ENCODE results near the gene KREMEN1. TPM values are rescaled to one million over a fixed set of nuclear protein-coding genes. Genes with fewer than 3 reads are reported as not detected.

The KREMEN1 gene
- polyA plus RNA-seq, 1 donor: 26.3 TPM

DNA sequence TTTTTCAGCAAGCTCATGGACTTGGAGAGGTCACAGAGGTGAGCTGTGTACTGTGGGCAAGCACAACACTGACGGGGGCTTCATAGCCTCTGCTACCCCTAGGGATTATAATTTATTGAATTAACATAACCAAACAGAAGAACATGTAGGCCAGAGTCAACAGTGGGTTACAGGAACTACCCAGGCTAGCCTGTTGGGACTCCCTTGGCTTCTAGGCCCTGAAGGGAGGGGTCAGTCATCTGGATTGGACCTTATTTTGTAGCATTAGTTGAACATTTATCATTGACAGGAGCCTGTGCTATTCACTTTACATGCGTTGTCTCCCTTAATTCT is 56.9 kb downstream of the KREMEN1 start:
- no peak overlapping the region for H3K27ac ChIP-seq (ENCODE audit: low read length)
- no peak overlapping the region for H3K4me3 ChIP-seq (ENCODE audit: low read length)
- peaks cover 8% of the 10 kb centered on the region for H3K4me1 ChIP-seq (ENCODE audit: control insufficient read depth, insufficient read depth, low read length)
- WGBS (ENCODE audit: insufficient coverage, low lambda C conversion rate): 100% methylated on average over 1 of the region's 2 CpGs
- H3K27me3 ChIP-seq (ENCODE audit: control insufficient read depth, insufficient read depth, low read length): no peaks in the 10 kb centered on the region
- H3K9me3 ChIP-seq (ENCODE audit: control insufficient read depth, low read depth, low read length): no peaks in the 10 kb centered on the region
- no peak for DNase-seq
- peaks cover 37% of the 10 kb centered on the region for H3K36me3 ChIP-seq (ENCODE audit: control insufficient read depth, insufficient read depth, low read length)

DNA sequence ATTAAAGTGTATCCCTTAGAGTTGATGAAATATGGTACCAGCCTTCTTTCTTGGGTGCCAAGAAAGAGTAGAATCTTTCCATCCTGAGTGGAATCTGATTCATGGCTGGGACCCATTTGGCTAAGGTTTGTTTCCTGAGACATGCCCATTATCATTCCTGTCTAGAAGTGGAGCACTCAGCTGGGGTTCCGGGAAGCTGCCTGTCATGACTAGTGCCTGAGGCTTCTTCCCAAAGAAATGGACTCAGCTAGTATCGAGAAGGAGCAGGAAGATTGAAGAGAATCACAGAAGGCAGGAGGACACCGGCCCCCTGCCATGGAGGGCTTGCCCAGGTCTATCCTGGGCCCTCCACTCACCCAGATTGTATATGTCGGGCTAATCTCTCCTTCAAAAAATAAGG is 57.6 kb downstream of the KREMEN1 start:
- Histone ChIP-seq H3K4me1 (ENCODE audit: control insufficient read depth, insufficient read depth, low read length) (peaks cover 8% of the 10 kb centered on the region), H3K27ac (ENCODE audit: low read length) (no peak overlapping the region), H3K27me3 (ENCODE audit: control insufficient read depth, insufficient read depth, low read length) (no peaks in the 10 kb centered on the region), H3K4me3 (ENCODE audit: low read length) (no peak overlapping the region), H3K9me3 (ENCODE audit: control insufficient read depth, low read depth, low read length) (no peaks in the 10 kb centered on the region), H3K36me3 (ENCODE audit: control insufficient read depth, insufficient read depth, low read length) (peaks cover 44% of the 10 kb centered on the region)
- no peak for DNase-seq
- WGBS (ENCODE audit: insufficient coverage, low lambda C conversion rate): no CpG with 5 or more reads among the region's 4 CpGs

DNA sequence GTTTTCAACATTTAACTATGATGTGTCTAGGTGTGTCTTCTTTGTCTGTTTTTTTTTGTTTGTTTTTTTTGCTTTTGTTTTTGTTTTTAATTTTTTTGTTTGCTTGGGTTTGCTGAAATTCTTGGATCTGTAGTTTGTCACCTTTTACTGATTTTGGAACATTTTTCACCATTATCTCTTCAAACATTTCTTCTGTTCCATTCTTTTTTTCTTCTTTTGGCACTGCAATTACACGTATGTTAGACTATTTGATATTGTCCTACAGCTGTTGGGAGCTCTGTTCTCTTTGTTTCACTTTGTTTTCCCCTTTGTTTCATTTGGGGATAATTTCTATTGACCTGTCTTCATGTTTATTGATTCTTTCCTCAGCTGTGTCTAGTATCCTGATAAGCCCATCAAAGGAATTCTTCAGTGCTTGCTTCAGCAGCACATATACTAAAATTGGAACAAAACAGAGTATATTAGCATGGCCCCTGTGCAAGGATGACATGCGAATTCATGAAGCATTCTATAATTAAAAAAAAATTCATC is 60.8 kb downstream of the KREMEN1 start:
- no peak for DNase-seq
- no peaks in the 10 kb centered on the region for H3K4me1 ChIP-seq (ENCODE audit: control insufficient read depth, insufficient read depth, low read length)
- H3K27ac ChIP-seq (ENCODE audit: low read length): no peak overlapping the region
- WGBS (ENCODE audit: insufficient coverage, low lambda C conversion rate): 100% methylated on average over 2 of the region's 2 CpGs
- H3K9me3 ChIP-seq (ENCODE audit: control insufficient read depth, low read depth, low read length): no peaks in the 10 kb centered on the region
- peaks cover 58% of the 10 kb centered on the region for H3K36me3 ChIP-seq (ENCODE audit: control insufficient read depth, insufficient read depth, low read length)
- H3K27me3 ChIP-seq (ENCODE audit: control insufficient read depth, insufficient read depth, low read length): no peaks in the 10 kb centered on the region
- H3K4me3 ChIP-seq (ENCODE audit: low read length): no peak overlapping the region

DNA sequence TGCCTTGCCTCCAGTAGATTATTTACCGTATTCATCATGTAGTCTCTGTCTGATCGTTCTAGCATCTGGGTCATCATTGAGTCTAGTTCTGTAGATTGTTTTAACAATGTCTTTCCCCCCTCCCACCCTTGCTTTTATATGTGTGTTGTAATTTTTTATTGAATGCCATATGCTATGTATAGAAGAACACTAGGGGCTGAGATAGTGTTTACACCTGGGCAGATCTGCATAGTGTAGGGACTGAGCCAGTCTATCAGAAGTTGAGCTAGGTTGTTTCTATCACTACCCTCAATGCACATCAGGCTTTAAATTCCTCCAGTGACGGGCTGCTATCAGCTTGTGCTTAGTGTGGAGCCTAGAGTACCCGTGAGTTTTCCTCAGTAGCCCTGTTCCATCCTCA is 61.6 kb downstream of the KREMEN1 start:
- H3K4me3 ChIP-seq (ENCODE audit: low read length): no peak overlapping the region
- no CpG with 5 or more reads among the region's 4 CpGs for WGBS (ENCODE audit: insufficient coverage, low lambda C conversion rate)
- no peaks in the 10 kb centered on the region for H3K4me1 ChIP-seq (ENCODE audit: control insufficient read depth, insufficient read depth, low read length)
- no peak overlapping the region for H3K27ac ChIP-seq (ENCODE audit: low read length)
- H3K9me3 ChIP-seq (ENCODE audit: control insufficient read depth, low read depth, low read length): no peaks in the 10 kb centered on the region
- H3K36me3 ChIP-seq (ENCODE audit: control insufficient read depth, insufficient read depth, low read length): peaks cover 59% of the 10 kb centered on the region
- H3K27me3 ChIP-seq (ENCODE audit: control insufficient read depth, insufficient read depth, low read length): no peaks in the 10 kb centered on the region
- no peak for DNase-seq

DNA sequence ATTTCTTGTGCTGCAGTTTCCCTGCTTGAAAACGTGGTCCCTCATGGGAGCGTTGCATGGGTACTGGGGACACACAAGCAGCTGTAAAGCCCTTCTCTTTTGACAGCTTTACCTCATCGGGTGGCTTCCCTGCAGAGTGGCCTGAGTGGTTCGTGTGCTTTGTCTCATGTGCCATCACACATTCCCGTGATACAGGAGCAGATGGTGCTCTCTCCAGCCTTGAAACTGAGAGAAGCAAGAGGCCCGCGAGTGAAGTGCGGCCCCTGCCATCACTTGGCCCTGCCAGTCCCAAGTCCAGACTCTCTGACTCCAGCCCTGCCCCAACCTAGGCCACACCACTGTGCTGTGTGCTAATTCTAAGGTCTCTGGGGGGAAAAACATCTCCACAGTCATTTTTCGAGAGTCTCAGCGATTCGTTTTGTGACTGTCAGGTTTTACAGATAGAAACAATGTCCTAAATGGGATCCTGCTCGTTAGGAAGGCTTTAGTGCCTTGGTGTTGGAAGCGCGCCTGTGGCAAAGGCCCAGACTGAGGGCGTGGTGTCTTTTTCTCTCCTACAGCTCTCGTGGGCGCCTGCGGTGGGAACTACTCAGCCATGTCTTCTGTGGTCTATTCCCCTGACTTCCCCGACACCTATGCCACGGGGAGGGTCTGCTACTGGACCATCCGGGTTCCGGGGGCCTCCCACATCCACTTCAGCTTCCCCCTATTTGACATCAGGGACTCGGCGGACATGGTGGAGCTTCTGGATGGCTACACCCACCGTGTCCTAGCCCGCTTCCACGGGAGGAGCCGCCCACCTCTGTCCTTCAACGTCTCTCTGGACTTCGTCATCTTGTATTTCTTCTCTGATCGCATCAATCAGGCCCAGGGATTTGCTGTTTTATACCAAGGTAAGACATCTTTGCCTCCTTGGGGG is 64.2 kb downstream of the KREMEN1 start:
- no peak for DNase-seq
- H3K4me1 ChIP-seq (ENCODE audit: control insufficient read depth, insufficient read depth, low read length): no peaks in the 10 kb centered on the region
- no peaks in the 10 kb centered on the region for H3K27me3 ChIP-seq (ENCODE audit: control insufficient read depth, insufficient read depth, low read length)
- no peak overlapping the region for H3K27ac ChIP-seq (ENCODE audit: low read length)
- H3K9me3 ChIP-seq (ENCODE audit: control insufficient read depth, low read depth, low read length): no peaks in the 10 kb centered on the region
- H3K36me3 ChIP-seq (ENCODE audit: control insufficient read depth, insufficient read depth, low read length): peaks cover 74% of the 10 kb centered on the region
- H3K4me3 ChIP-seq (ENCODE audit: low read length): no peak overlapping the region
- WGBS (ENCODE audit: insufficient coverage, low lambda C conversion rate): no CpG with 5 or more reads among the region's 31 CpGs

DNA sequence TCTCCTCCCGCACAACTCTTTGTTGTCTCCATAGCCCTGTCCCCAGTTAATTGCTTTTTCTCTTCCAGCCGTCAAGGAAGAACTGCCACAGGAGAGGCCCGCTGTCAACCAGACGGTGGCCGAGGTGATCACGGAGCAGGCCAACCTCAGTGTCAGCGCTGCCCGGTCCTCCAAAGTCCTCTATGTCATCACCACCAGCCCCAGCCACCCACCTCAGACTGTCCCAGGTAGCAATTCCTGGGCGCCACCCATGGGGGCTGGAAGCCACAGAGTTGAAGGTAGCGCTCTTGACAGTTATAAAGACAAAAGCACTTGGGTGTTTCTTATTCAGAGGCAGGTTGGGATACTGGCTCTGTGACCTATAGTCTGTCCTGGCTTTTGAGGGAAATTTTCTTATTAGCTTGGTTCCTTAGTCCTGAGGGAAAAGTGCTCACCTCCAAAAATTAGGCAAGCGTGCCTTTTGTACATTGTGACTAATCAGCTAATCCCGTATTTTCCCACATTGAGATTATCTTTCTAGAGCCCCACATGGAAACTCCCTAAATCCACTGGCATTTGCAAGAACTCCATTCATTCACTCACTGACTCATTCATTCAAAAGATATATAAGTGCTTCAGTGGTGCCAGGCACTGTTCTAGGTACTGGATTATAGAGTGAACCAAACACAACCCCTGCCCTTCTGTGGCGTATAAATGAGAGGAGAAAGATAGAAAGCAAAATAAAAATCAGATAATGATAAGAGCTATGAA is 65.9 kb downstream of the KREMEN1 start:
- Histone ChIP-seq H3K27me3 (ENCODE audit: control insufficient read depth, insufficient read depth, low read length) (no peaks in the 10 kb centered on the region), H3K4me1 (ENCODE audit: control insufficient read depth, insufficient read depth, low read length) (no peaks in the 10 kb centered on the region), H3K36me3 (ENCODE audit: control insufficient read depth, insufficient read depth, low read length) (peaks cover 80% of the 10 kb centered on the region), H3K27ac (ENCODE audit: low read length) (no peak overlapping the region), H3K9me3 (ENCODE audit: control insufficient read depth, low read depth, low read length) (no peaks in the 10 kb centered on the region), H3K4me3 (ENCODE audit: low read length) (no peak overlapping the region)
- no peak for DNase-seq
- WGBS (ENCODE audit: insufficient coverage, low lambda C conversion rate): 80% methylated on average over 1 of the region's 13 CpGs

DNA sequence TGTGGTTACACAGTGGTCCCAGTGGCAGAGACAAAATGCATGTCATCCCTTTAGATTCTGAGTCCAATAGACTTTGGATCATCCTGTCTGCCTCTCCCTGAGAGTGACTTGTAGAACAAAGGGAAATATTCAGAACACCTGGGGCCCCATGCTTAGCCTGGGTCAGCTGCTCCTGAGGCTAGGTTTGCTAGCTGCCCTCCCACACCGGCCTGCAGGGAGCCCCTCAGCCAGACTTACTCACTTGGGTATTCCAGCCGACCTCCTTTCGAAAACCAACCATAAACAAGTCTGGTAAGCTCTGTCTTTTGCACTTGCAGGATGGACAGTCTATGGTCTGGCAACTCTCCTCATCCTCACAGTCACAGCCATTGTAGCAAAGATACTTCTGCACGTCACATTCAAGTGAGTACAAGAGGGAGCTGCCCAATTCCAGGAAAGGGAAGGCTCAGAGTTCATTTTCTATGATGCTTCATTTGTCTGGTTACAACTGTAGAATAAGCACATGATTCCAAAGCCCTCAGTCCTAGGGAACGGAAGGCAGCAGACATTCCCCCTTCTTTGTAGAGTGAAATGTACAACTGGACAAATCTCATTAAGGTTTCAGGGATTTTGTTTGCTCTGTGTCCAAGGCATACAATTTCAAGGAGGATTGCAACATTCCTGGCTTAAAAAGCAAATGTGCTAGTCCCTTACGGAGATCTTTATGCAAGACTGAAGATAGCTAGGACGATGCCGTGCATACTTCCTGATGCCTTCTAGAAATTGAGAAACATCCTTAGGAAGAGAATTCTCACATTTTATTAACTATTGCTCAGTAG is 67.3 kb downstream of the KREMEN1 start:
- Histone ChIP-seq H3K4me1 (ENCODE audit: control insufficient read depth, insufficient read depth, low read length) (no peaks in the 10 kb centered on the region), H3K4me3 (ENCODE audit: low read length) (no peak overlapping the region), H3K27me3 (ENCODE audit: control insufficient read depth, insufficient read depth, low read length) (no peaks in the 10 kb centered on the region), H3K9me3 (ENCODE audit: control insufficient read depth, low read depth, low read length) (no peaks in the 10 kb centered on the region), H3K36me3 (ENCODE audit: control insufficient read depth, insufficient read depth, low read length) (peaks cover 80% of the 10 kb centered on the region), H3K27ac (ENCODE audit: low read length) (no peak overlapping the region)
- WGBS (ENCODE audit: insufficient coverage, low lambda C conversion rate): no CpG with 5 or more reads among the region's 8 CpGs
- no peak for DNase-seq

DNA sequence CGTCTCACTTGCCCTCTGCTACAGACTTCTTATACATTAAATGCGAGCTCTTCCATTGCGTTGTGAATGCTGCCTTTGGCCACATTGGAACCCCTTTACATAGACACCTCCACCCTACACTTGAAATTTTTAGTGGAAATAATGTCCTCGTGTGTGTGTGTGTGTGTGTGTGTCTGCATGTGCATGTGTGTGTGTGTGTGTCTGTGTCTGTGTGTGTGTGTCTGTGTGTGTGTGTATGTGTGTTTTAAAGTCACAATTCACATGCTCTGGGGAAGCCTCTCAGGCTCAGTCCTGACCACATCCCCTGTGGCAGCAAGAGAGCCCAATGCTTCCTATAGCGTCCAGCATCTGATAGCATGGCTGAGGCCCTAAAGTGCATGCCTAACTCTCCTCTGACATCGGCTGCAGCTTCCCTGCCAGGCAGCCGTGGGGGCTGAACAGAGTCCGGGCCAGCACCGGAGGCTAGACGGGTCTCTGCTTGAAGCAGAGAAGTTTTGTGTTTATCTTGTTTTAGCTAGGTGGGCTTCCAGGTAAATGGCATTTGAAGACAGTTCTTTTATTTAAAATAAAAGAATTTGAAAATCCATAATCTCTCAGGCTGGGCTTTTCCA is 68.3 kb downstream of the KREMEN1 start:
- WGBS (ENCODE audit: insufficient coverage, low lambda C conversion rate): 90% methylated on average over 2 of the region's 10 CpGs
- H3K4me3 ChIP-seq (ENCODE audit: low read length): no peak overlapping the region
- peaks cover 84% of the 10 kb centered on the region for H3K36me3 ChIP-seq (ENCODE audit: control insufficient read depth, insufficient read depth, low read length)
- H3K4me1 ChIP-seq (ENCODE audit: control insufficient read depth, insufficient read depth, low read length): no peaks in the 10 kb centered on the region
- H3K9me3 ChIP-seq (ENCODE audit: control insufficient read depth, low read depth, low read length): no peaks in the 10 kb centered on the region
- no peak overlapping the region for H3K27ac ChIP-seq (ENCODE audit: low read length)
- no peak for DNase-seq
- H3K27me3 ChIP-seq (ENCODE audit: control insufficient read depth, insufficient read depth, low read length): no peaks in the 10 kb centered on the region

DNA sequence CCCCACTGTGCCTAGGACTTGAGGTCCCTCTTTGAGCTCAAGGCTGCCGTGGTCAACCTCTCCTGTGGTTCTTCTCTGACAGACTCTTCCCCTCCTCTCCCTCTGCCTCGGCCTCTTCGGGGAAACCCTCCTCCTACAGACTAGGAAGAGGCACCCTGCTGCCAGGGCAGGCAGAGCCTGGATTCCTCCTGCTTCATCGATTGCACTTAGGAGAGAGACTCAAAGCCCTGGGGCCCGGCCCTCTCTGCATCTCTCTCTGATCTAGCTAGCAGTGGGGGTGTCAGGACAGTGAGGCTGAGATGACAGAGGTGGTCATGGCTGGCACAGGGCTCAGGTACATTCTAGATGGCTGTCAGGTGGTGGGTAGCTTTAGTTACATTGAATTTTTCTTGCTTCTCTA is 69.3 kb downstream of the KREMEN1 start:
- Histone ChIP-seq H3K27me3 (ENCODE audit: control insufficient read depth, insufficient read depth, low read length) (no peaks in the 10 kb centered on the region), H3K4me1 (ENCODE audit: control insufficient read depth, insufficient read depth, low read length) (no peaks in the 10 kb centered on the region), H3K36me3 (ENCODE audit: control insufficient read depth, insufficient read depth, low read length) (peaks cover 87% of the 10 kb centered on the region), H3K4me3 (ENCODE audit: low read length) (no peak overlapping the region), H3K9me3 (ENCODE audit: control insufficient read depth, low read depth, low read length) (no peaks in the 10 kb centered on the region), H3K27ac (ENCODE audit: low read length) (no peak overlapping the region)
- no peak for DNase-seq
- WGBS (ENCODE audit: insufficient coverage, low lambda C conversion rate): no CpG with 5 or more reads among the region's 5 CpGs
